ENCODE results near the gene CAMKMT.

- TF ChIP-seq CTCF (IDR thresholded peaks at IDR 0.05) (no peak), EP300 (IDR thresholded peaks at IDR 0.05) (no peak), POLR2A (IDR thresholded peaks at IDR 0.05) (no peak)
Measured at GRCh38 chr2:44778671-44779476, 417.1 kb downstream of the CAMKMT start.
